Lung (tissue), 12 donors: Measurements from ENCODE around the gene MINK1. TPM values are rescaled to one million over a fixed set of nuclear protein-coding genes. Genes with fewer than 3 reads are reported as not detected.

Source experiments
- ATAC-seq: fragments of 200-7000 bp; cut with Tn5 transposase; one replicate; pipeline ENCODE4 v1.9.1; 2020; ENCODE audit warnings: moderate number of reproducible peaks; ENCODE audit not compliant: insufficient read depth, low FRiP score
- DNase-seq, 3 donors: peaks; one replicate each; pipeline ENCODE4 v3.0.0-alpha.2; 2013 to 2017
- H3K27ac ChIP-seq, 2 donors: one replicate each; pipeline ENCODE4 v1.5.1; 2013; ENCODE audit warnings: mild to moderate bottlenecking in 2 of 2, moderate library complexity in 2 of 2, control low read depth in 1 of 2, inconsistent platforms in 1 of 2, low read depth in 1 of 2, low read length in 1 of 2
- H3K27me3 ChIP-seq, 3 donors: one replicate each; pipeline ENCODE4 v1.5.1; 2013; ENCODE audit warnings: low read length in 2 of 3; ENCODE audit not compliant: control insufficient read depth in 3 of 3, insufficient read depth in 3 of 3
- H3K36me3 ChIP-seq, 4 donors: one replicate each; pipeline ENCODE4 v1.5.1; 2013; ENCODE audit warnings: low read length in 4 of 4, mild to moderate bottlenecking in 1 of 4, moderate library complexity in 1 of 4; ENCODE audit not compliant: control insufficient read depth in 4 of 4, insufficient read depth in 4 of 4
- H3K4me1 ChIP-seq, 5 donors: one replicate each; pipeline ENCODE4 v1.5.1; 2013; ENCODE audit warnings: low read length in 5 of 5, mild to moderate bottlenecking in 2 of 5, moderate library complexity in 1 of 5; ENCODE audit not compliant: control insufficient read depth in 5 of 5, insufficient read depth in 5 of 5
- H3K4me3 ChIP-seq: one replicate; pipeline ENCODE4 v1.5.1; 2013; ENCODE audit warnings: mild to moderate bottlenecking, control low read depth, moderate library complexity
- H3K9ac ChIP-seq, 2 donors: one replicate each; pipeline ENCODE4 v1.5.1; 2013; ENCODE audit warnings: low read length in 2 of 2, control low read depth in 1 of 2; ENCODE audit not compliant: insufficient read depth in 1 of 2
- H3K9me3 ChIP-seq, 4 donors: one replicate each; pipeline ENCODE4 v1.5.1; 2013; ENCODE audit warnings: low read length in 3 of 4, mild to moderate bottlenecking in 1 of 4, moderate library complexity in 1 of 4; ENCODE audit not compliant: control insufficient read depth in 4 of 4, insufficient read depth in 3 of 4
- WGBS, 2 donors: extraction: QIAGEN DNeasy Blood & Tissue Kit; methylation state at CpG; one replicate each; pipeline ENCODE4 v1.1.7; 2013; 5-methylcytosine and 5-hydroxymethylcytosine counted together
- polyA plus RNA-seq, 2 donors: library from polyadenylated mRNA; stranded (reverse); fragments of 200-250 nt; gene quantifications; one replicate each; pipeline ENCODE4 v1.2.1, GENCODE V29; 2013
- total RNA-seq, 2 donors: library from RNA; depleted of rRNA in 1 of 2; stranded (reverse); fragments of >200 nt in 1 of 2; gene quantifications; one replicate each; pipeline ENCODE4 v1.2.1, GENCODE V29; 2014 to 2021
- TF ChIP-seq, protein P1 (sequence below): IDR thresholded peaks from 2 replicates; pipeline ENCODE4 v1.5.1; 2012; ENCODE audit warnings: mild to moderate bottlenecking; ENCODE audit errors: control extremely low read depth, extremely low read depth
- donor health status: control.
- donor health status: control.
- donor health status: Bipolar disorder and iron deficiency.
- donor health status: healthy.
- donor health status: DM: yes; HTN: yes; CAD: no.

Gene MINK1
- total and polyA plus RNA-seq, 4 donors = 36.5 to 95.4 (median 51.0) TPM

DNA sequence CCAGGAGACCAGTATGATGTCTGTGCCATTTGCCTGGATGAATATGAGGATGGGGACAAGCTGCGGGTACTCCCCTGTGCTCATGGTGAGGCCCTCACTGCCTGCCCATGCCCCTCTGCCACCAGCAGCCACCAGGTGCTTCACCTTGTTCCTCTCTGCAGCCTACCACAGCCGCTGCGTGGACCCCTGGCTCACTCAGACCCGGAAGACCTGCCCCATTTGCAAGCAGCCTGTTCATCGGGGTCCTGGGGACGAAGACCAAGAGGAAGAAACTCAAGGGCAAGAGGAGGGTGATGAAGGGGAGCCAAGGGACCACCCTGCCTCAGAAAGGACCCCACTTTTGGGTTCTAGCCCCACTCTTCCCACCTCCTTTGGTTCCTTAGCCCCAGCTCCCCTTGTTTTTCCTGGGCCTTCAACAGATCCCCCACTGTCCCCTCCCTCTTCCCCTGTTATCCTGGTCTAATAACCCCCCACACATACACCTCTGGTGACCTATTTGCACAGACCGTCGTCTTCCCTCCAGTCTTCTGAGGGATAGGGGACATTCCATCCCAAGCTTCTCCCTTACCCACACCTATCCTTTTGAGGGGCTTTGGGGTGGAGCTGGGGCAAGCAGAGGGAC lies 111.5 kb downstream of the MINK1 start:
- H3K9ac ChIP-seq = no peak overlapping the region
- H3K4me1 ChIP-seq = peaks cover 3 to 22% (median 11%) of the 10 kb centered on the region in 5 donors
- no peaks in the 10 kb centered on the region for H3K9me3 ChIP-seq
- H3K27ac ChIP-seq = peak overlapping the region; percentile 71 to 80
- ATAC-seq (no peak), DNase-seq (no peak)
- WGBS, 2 donors = 31 to 47% methylated on average over 8 of the region's 8 CpGs
- H3K4me3 ChIP-seq = no peak overlapping the region
- TF ChIP-seq, protein P1, sequence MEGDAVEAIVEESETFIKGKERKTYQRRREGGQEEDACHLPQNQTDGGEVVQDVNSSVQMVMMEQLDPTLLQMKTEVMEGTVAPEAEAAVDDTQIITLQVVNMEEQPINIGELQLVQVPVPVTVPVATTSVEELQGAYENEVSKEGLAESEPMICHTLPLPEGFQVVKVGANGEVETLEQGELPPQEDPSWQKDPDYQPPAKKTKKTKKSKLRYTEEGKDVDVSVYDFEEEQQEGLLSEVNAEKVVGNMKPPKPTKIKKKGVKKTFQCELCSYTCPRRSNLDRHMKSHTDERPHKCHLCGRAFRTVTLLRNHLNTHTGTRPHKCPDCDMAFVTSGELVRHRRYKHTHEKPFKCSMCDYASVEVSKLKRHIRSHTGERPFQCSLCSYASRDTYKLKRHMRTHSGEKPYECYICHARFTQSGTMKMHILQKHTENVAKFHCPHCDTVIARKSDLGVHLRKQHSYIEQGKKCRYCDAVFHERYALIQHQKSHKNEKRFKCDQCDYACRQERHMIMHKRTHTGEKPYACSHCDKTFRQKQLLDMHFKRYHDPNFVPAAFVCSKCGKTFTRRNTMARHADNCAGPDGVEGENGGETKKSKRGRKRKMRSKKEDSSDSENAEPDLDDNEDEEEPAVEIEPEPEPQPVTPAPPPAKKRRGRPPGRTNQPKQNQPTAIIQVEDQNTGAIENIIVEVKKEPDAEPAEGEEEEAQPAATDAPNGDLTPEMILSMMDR = no peak
- H3K27me3 ChIP-seq = no peaks in the 10 kb centered on the region
- peaks cover 12 to 32% (median 27%) of the 10 kb centered on the region in 4 donors for H3K36me3 ChIP-seq

- H3K36me3 ChIP-seq = peaks cover 12 to 32% (median 27%) of the 10 kb centered on the region in 4 donors
- H3K9ac ChIP-seq = no peak overlapping the region
- WGBS, 2 donors = 31 to 46% methylated on average over 7 of the region's 7 CpGs
- TF ChIP-seq, protein P1 = no peak
- H3K9me3 ChIP-seq = no peaks in the 10 kb centered on the region
- no peaks in the 10 kb centered on the region for H3K27me3 ChIP-seq
- peaks cover 3 to 26% (median 11%) of the 10 kb centered on the region in 5 donors for H3K4me1 ChIP-seq
- peak overlapping the region; percentile 30 for H3K4me3 ChIP-seq
- DNase-seq = no peak
- ATAC-seq = peak; percentile 12
- H3K27ac ChIP-seq = peak overlapping the region; percentile 71 to 80
These were observed 112.2 kb downstream of the MINK1 start for GRCh38 chr17:4945176-4945943.

- no peaks in the 10 kb centered on the region for H3K27me3 ChIP-seq
- DNase-seq = no peak
- H3K4me1 ChIP-seq = peaks cover 3 to 28% (median 12%) of the 10 kb centered on the region in 5 donors
- no peak overlapping the region for H3K4me3 ChIP-seq
- no peaks in the 10 kb centered on the region for H3K9me3 ChIP-seq
- no peak overlapping the region for H3K9ac ChIP-seq
- WGBS, 2 donors = 32 to 42% methylated on average over 4 of the region's 4 CpGs
- ATAC-seq = no peak
- TF ChIP-seq, protein P1 = no peak
- H3K36me3 ChIP-seq = peaks cover 12 to 32% (median 27%) of the 10 kb centered on the region in 4 donors
- peak overlapping the region; percentile 33 to 51 for H3K27ac ChIP-seq
These were observed 112.8 kb downstream of the MINK1 start for GRCh38 chr17:4945944-4946280.
